Stimulated activated CD8-positive, alpha-beta memory T cell treated with anti-CD3 and anti-CD28 coated beads, Interleukin-2, amount 100 ng/mL, for 1 hour (primary cell): Measurements from ENCODE around the gene ANG.

Experiments
- DNase-seq, 2 donors: peaks; one replicate each; pipeline ENCODE4 v3.0.0-alpha.2; 2020; ENCODE audit warnings: low read depth in 2 of 2

The ANG gene

DNA sequence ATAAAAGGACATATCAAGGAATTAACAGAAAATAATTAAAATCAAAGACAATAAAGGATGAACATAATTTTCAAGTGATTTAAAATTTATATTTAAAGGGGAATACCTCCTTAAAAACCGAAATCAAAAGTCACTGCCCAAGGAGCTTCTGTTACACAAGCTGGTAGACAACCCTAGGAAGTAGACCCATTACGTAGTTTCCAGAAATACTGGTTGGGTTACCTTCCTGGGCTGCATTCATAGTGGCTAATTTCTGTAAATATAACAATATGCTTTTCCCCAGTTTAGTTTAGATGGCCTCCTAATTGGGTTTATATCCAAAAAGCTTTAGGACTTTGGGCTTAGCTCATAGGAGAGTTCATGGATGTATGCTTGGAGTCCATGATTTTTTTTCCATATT is 55.0 kb downstream of the ANG start:
- no peak for DNase-seq
